Measurements from ENCODE around the gene OR2T8. TPM values are rescaled to one million over a fixed set of nuclear protein-coding genes. Genes with fewer than 3 reads are reported as not detected.

The OR2T8 gene, protein sequence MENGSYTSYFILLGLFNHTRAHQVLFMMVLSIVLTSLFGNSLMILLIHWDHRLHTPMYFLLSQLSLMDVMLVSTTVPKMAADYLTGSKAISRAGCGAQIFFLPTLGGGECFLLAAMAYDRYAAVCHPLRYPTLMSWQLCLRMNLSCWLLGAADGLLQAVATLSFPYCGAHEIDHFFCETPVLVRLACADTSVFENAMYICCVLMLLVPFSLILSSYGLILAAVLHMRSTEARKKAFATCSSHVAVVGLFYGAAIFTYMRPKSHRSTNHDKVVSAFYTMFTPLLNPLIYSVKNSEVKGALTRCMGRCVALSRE
- polyA plus RNA-seq (2013, experiment 1 of 2), result not detected
- not detected for polyA plus RNA-seq (2013, experiment 2 of 2)

DNA sequence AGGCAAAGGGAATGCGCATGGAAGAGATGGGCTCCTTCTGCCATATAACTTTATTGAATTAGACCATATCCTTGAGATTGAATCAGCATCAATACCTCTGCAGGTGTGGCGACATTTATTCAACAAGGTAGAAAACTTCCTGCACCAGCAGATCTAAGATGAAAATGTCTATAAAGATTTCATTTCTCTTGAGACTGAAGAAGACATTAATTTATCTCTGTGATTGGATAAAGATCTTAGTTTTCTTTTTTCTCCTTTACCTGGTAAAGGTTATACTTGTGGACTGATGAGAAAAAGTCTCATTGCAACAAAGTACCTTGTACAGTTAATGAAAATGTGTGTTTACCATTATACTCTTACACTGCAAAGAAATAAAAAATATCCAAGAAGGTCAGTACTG is at the start of gene OR2T8:
OR2T8 (plus strand) TSS at position 301 of the 400 bp plus-strand sequence. CDS start 766 bp downstream, outside the sequence.
- Histone ChIP-seq H3K36me3 (ENCODE audit: insufficient read depth, low read length) (no peaks in the 10 kb centered on the region), H3K9ac (ENCODE audit: low read depth, low read length) (no peak within 1 kb of the TSS), H3K9me3 (ENCODE audit: insufficient read depth, low read depth, low read length) (peaks cover 91% of the 10 kb centered on the region), H3K4me1 (ENCODE audit: insufficient read depth, low read length) (no peaks in the 10 kb centered on the region), H3K4me3 (ENCODE audit: low read length) (no peak within 1 kb of the TSS), H3K27me3 (ENCODE audit: insufficient read depth, low read length) (no peaks in the 10 kb centered on the region), H3K27ac (ENCODE audit: low read depth, low read length) (no peak within 1 kb of the TSS)
- WGBS, result 90% methylated on average over 2 of the region's 2 CpGs

- Histone ChIP-seq H3K4me3 (ENCODE audit: low read length) (no peak overlapping the region), H3K4me1 (ENCODE audit: insufficient read depth, low read length) (no peaks in the 10 kb centered on the region), H3K9ac (ENCODE audit: low read depth, low read length) (no peak overlapping the region), H3K27ac (ENCODE audit: low read depth, low read length) (no peak overlapping the region), H3K9me3 (ENCODE audit: insufficient read depth, low read depth, low read length) (peaks cover 76% of the 10 kb centered on the region), H3K27me3 (ENCODE audit: insufficient read depth, low read length) (no peaks in the 10 kb centered on the region), H3K36me3 (ENCODE audit: insufficient read depth, low read length) (no peaks in the 10 kb centered on the region)
- 81% methylated on average over 9 of the region's 9 CpGs for WGBS
These were observed 36.7 kb upstream of the OR2T8 start for GRCh38 chr1:247883346-247883745.

DNA sequence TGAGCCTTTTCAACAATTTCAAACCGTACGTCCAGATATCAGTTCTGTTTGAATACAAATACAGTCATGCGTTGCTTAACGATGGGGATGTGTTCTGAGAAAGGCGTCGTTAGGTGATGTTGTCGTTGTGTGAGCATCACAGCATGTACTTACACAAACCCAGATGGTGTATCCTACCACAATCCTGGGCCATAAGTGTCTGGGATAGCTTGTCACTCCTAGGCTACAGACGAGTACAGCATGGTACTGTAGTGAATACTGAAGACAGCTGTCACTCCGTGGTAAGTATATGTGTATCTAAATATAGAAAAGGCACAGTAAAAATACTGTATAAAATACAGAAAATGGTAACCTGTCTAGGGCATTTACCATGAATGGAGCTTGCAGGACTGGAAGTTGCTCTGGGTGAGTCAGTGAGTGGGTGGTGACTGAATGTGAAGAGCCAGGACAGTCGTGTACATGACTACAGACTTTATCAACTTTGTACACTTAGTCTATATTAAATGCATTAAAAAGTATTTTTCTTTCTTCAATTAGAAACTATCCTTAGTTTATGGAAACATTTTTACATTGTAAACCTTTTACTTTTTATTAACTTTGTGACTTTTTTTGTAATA is 35.1 kb upstream of the OR2T8 start:
- H3K27ac ChIP-seq (ENCODE audit: low read depth, low read length), result no peak overlapping the region
- no peaks in the 10 kb centered on the region for H3K36me3 ChIP-seq (ENCODE audit: insufficient read depth, low read length)
- H3K4me3 ChIP-seq (ENCODE audit: low read length), result no peak overlapping the region
- peaks cover 60% of the 10 kb centered on the region for H3K9me3 ChIP-seq (ENCODE audit: insufficient read depth, low read depth, low read length)
- no peak overlapping the region for H3K9ac ChIP-seq (ENCODE audit: low read depth, low read length)
- H3K4me1 ChIP-seq (ENCODE audit: insufficient read depth, low read length), result no peaks in the 10 kb centered on the region
- no peaks in the 10 kb centered on the region for H3K27me3 ChIP-seq (ENCODE audit: insufficient read depth, low read length)
- WGBS, result 85% methylated on average over 9 of the region's 10 CpGs

DNA sequence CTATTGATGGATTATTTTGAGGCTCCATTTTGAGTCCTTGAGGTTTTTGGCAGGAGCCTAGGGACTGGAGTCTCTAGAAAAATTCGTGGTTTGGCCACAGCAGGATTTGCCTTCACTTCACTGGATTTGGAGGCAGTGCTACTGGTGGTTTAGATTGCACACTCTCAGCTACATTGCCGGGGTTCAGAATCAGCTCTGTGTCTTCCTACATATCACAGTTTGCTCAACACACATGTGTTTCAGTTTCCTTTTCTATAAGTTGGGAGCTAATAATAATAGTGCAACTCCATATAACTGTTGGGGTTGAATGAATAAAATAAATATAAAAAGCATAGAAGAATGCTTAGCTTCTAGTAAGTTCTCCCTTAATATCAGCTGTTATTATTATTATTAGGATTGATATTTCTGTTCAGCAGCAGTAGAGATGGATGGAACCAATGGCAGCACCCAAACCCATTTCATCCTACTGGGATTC is 24.9 kb upstream of the OR2T8 start, which contains the start of gene OR2W3:
OR2W3 (plus strand) TSS at position 425 of the 475 bp plus-strand sequence; CDS start at position 425, 0 bp downstream.
- Histone ChIP-seq H3K27ac (ENCODE audit: low read depth, low read length) (no peak within 1 kb of the TSS), H3K9ac (ENCODE audit: low read depth, low read length) (no peak within 1 kb of the TSS), H3K36me3 (ENCODE audit: insufficient read depth, low read length) (no peaks in the 10 kb centered on the region), H3K9me3 (ENCODE audit: insufficient read depth, low read depth, low read length) (peaks cover 44% of the 10 kb centered on the region), H3K27me3 (ENCODE audit: insufficient read depth, low read length) (no peaks in the 10 kb centered on the region), H3K4me3 (ENCODE audit: low read length) (no peak within 1 kb of the TSS), H3K4me1 (ENCODE audit: insufficient read depth, low read length) (no peaks in the 10 kb centered on the region)
- WGBS, result 50% methylated on average over 2 of the region's 2 CpGs

GRCh38 chr1:247895976-247896375 is 24.1 kb upstream of the OR2T8 start:
- Histone ChIP-seq H3K36me3 (ENCODE audit: insufficient read depth, low read length) (no peaks in the 10 kb centered on the region), H3K9ac (ENCODE audit: low read depth, low read length) (no peak overlapping the region), H3K27me3 (ENCODE audit: insufficient read depth, low read length) (no peaks in the 10 kb centered on the region), H3K4me3 (ENCODE audit: low read length) (no peak overlapping the region), H3K9me3 (ENCODE audit: insufficient read depth, low read depth, low read length) (peaks cover 48% of the 10 kb centered on the region), H3K4me1 (ENCODE audit: insufficient read depth, low read length) (no peaks in the 10 kb centered on the region), H3K27ac (ENCODE audit: low read depth, low read length) (no peak overlapping the region)
- WGBS, result 80% methylated on average over 14 of the region's 14 CpGs

GRCh38 chr1:247904122-247904521 is 15.9 kb upstream of the OR2T8 start:
- peaks cover 54% of the 10 kb centered on the region for H3K9me3 ChIP-seq (ENCODE audit: insufficient read depth, low read depth, low read length)
- no peak overlapping the region for H3K9ac ChIP-seq (ENCODE audit: low read depth, low read length)
- no peaks in the 10 kb centered on the region for H3K36me3 ChIP-seq (ENCODE audit: insufficient read depth, low read length)
- WGBS, result 74% methylated on average over 6 of the region's 6 CpGs
- H3K27me3 ChIP-seq (ENCODE audit: insufficient read depth, low read length), result no peaks in the 10 kb centered on the region
- H3K4me3 ChIP-seq (ENCODE audit: low read length), result no peak overlapping the region
- H3K4me1 ChIP-seq (ENCODE audit: insufficient read depth, low read length), result no peaks in the 10 kb centered on the region
- no peak overlapping the region for H3K27ac ChIP-seq (ENCODE audit: low read depth, low read length)

- H3K27ac ChIP-seq (ENCODE audit: low read depth, low read length), result no peak overlapping the region
- no peak overlapping the region for H3K4me3 ChIP-seq (ENCODE audit: low read length)
- no peak overlapping the region for H3K9ac ChIP-seq (ENCODE audit: low read depth, low read length)
- H3K4me1 ChIP-seq (ENCODE audit: insufficient read depth, low read length), result no peaks in the 10 kb centered on the region
- 92% methylated on average over 13 of the region's 13 CpGs for WGBS
- no peaks in the 10 kb centered on the region for H3K27me3 ChIP-seq (ENCODE audit: insufficient read depth, low read length)
- no peaks in the 10 kb centered on the region for H3K36me3 ChIP-seq (ENCODE audit: insufficient read depth, low read length)
- H3K9me3 ChIP-seq (ENCODE audit: insufficient read depth, low read depth, low read length), result peaks cover 55% of the 10 kb centered on the region
These were observed 14.9 kb upstream of the OR2T8 start for GRCh38 chr1:247905181-247905580.

GRCh38 chr1:247905910-247906503 is 14.0 kb upstream of the OR2T8 start:
- 62% methylated on average over 9 of the region's 9 CpGs for WGBS
- no peak overlapping the region for H3K4me3 ChIP-seq (ENCODE audit: low read length)

GRCh38 chr1:247906504-247907047 is 13.5 kb upstream of the OR2T8 start:
- WGBS, result 98% methylated on average over 5 of the region's 7 CpGs
- no peak overlapping the region for H3K9ac ChIP-seq (ENCODE audit: low read depth, low read length)
- no peak overlapping the region for H3K27ac ChIP-seq (ENCODE audit: low read depth, low read length)
- peaks cover 59% of the 10 kb centered on the region for H3K9me3 ChIP-seq (ENCODE audit: insufficient read depth, low read depth, low read length)
- H3K36me3 ChIP-seq (ENCODE audit: insufficient read depth, low read length), result no peaks in the 10 kb centered on the region
- H3K27me3 ChIP-seq (ENCODE audit: insufficient read depth, low read length), result no peaks in the 10 kb centered on the region
- no peak overlapping the region for H3K4me3 ChIP-seq (ENCODE audit: low read length)
- no peaks in the 10 kb centered on the region for H3K4me1 ChIP-seq (ENCODE audit: insufficient read depth, low read length)

More at GRCh38 chr1:247905910-247906503, 14.0 kb upstream of the OR2T8 start:
- H3K9ac ChIP-seq (ENCODE audit: low read depth, low read length), result no peak overlapping the region
- H3K27ac ChIP-seq (ENCODE audit: low read depth, low read length), result no peak overlapping the region
- no peaks in the 10 kb centered on the region for H3K4me1 ChIP-seq (ENCODE audit: insufficient read depth, low read length)
- no peaks in the 10 kb centered on the region for H3K36me3 ChIP-seq (ENCODE audit: insufficient read depth, low read length)
- H3K27me3 ChIP-seq (ENCODE audit: insufficient read depth, low read length), result no peaks in the 10 kb centered on the region
- H3K9me3 ChIP-seq (ENCODE audit: insufficient read depth, low read depth, low read length), result peaks cover 59% of the 10 kb centered on the region

DNA sequence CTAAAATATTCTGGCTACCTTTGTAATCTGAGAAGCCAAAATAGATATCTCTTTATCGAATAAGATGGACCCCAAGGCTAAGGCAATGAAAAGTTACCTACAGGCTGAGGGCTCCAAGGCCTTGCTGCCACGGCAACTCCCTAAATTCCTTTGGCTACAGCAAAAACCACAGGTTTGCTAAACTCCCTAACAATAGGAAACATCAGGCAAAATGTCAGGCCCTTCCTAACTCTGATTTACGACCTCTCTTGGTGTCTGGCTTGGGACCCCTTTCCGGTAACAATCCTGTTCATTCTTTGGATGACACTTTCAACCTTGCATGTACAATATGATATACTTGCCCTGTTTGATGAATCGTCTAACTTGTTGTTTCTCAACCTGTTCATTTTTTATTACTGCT is 11.3 kb upstream of the OR2T8 start:
- H3K27ac ChIP-seq (ENCODE audit: low read depth, low read length), result no peak overlapping the region
- no peak overlapping the region for H3K9ac ChIP-seq (ENCODE audit: low read depth, low read length)
- no peaks in the 10 kb centered on the region for H3K27me3 ChIP-seq (ENCODE audit: insufficient read depth, low read length)
- H3K4me1 ChIP-seq (ENCODE audit: insufficient read depth, low read length), result no peaks in the 10 kb centered on the region
- H3K36me3 ChIP-seq (ENCODE audit: insufficient read depth, low read length), result no peaks in the 10 kb centered on the region
- peaks cover 72% of the 10 kb centered on the region for H3K9me3 ChIP-seq (ENCODE audit: insufficient read depth, low read depth, low read length)
- H3K4me3 ChIP-seq (ENCODE audit: low read length), result no peak overlapping the region
- WGBS, result 88% methylated on average over 5 of the region's 5 CpGs

GRCh38 chr1:247913786-247914185 is 6.3 kb upstream of the OR2T8 start:
- no peak overlapping the region for H3K4me3 ChIP-seq (ENCODE audit: low read length)
- H3K27me3 ChIP-seq (ENCODE audit: insufficient read depth, low read length), result no peaks in the 10 kb centered on the region
- no peaks in the 10 kb centered on the region for H3K4me1 ChIP-seq (ENCODE audit: insufficient read depth, low read length)
- H3K36me3 ChIP-seq (ENCODE audit: insufficient read depth, low read length), result no peaks in the 10 kb centered on the region
- WGBS, result 48% methylated on average over 2 of the region's 2 CpGs
- H3K9me3 ChIP-seq (ENCODE audit: insufficient read depth, low read depth, low read length), result peaks cover 88% of the 10 kb centered on the region
- no peak overlapping the region for H3K9ac ChIP-seq (ENCODE audit: low read depth, low read length)
- no peak overlapping the region for H3K27ac ChIP-seq (ENCODE audit: low read depth, low read length)
